Measurements from ENCODE around the gene PMIS2.

GRCh38 chr19:35622750-35623149 is 36.8 kb downstream of the PMIS2 start:
- TF ChIP-seq POLR2A (IDR thresholded peaks at IDR 0.05; ENCODE audit: control extremely low read depth in 1 of 2, low read depth in 2 of 2, low read length in 2 of 2) (no peak), CTCF (IDR thresholded peaks at IDR 0.05; ENCODE audit: control extremely low read depth in 1 of 3, insufficient read depth in 1 of 3, low read depth in 1 of 3, low read length in 3 of 3) (no peak), GABPA (IDR thresholded peaks at IDR 0.05; ENCODE audit: borderline replicate concordance, insufficient read depth, low read length) (no peak), SP4 (IDR thresholded peaks at IDR 0.05; ENCODE audit: low read length) (no peak), SIN3A (conservative IDR thresholded peaks at IDR 0.05 in 1 of 2, IDR thresholded peaks at IDR 0.05 in 1 of 2; ENCODE audit: low read depth in 1 of 2, low read length in 2 of 2) (no peak), TCF12 (IDR thresholded peaks at IDR 0.05; ENCODE audit: low read depth, low read length) (no peak), RFX5 (IDR thresholded peaks at IDR 0.05; ENCODE audit: borderline replicate concordance, low read depth, low read length) (no peak), ATF2 (IDR thresholded peaks at IDR 0.05; ENCODE audit: low read length) (no peak), EP300 (IDR thresholded peaks at IDR 0.05; ENCODE audit: borderline replicate concordance in 1 of 2, low read depth in 2 of 2, low read length in 2 of 2) (no peak), NRF1 (IDR thresholded peaks at IDR 0.05; ENCODE audit: low read depth, low read length) (no peak), RAD21 (IDR thresholded peaks at IDR 0.05 in 1 of 2, conservative IDR thresholded peaks at IDR 0.05 in 1 of 2; ENCODE audit: low read depth in 2 of 2, low read length in 2 of 2) (no peak), SP1 (IDR thresholded peaks at IDR 0.05; ENCODE audit: low read depth, low read length) (no peak), CEBPB (IDR thresholded peaks at IDR 0.05; ENCODE audit: low read depth, low read length) (no peak), BRCA1 (IDR thresholded peaks at IDR 0.05; ENCODE audit: low read depth, low read length) (no peak)
